ENCODE results near the gene NACAD.

The NACAD gene

DNA sequence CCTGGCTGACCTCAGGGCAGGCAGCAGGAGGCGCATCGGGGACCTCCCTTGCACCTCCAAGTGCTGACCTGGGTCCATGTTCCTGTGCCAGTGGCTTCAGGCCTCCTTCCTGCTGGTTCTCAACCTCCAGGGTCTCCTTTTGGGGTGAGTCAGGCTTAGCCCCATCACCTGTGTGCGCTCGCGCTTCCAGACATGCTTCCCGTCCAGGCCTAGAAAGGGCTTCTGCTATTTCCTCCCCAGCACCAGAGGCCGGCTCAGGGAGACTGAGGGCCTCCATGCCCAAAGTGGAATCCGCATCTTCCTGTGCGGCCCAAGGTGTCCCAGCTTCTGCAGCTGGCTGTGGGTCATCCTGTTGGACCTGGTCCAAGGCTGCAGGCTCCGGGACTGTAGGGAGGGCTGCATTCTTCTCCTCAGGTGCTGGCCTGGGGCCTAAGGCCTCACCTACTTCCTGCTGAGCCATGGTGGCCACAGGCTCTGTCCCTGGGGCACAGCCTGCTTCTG lies 5.9 kb downstream of the NACAD start:
- Histone ChIP-seq H3K4me1 (ENCODE audit: control insufficient read depth in 5 of 5, insufficient read depth in 5 of 5, low read length in 5 of 5) (peaks cover 0 to 26% (median 10%) of the 10 kb centered on the region in 5 donors), H3K4me3 (ENCODE audit: low read depth in 1 of 5, low read length in 5 of 5) (no peak overlapping the region), H3K36me3 (ENCODE audit: control insufficient read depth in 5 of 5, insufficient read depth in 5 of 5, low read length in 5 of 5) (peaks cover 0 to 6% (median 2%) of the 10 kb centered on the region in 5 donors), H3K27me3 (ENCODE audit: control insufficient read depth in 5 of 5, insufficient read depth in 4 of 5, low read length in 5 of 5) (no peaks in the 10 kb centered on the region), H3K9ac (ENCODE audit: low read length in 5 of 5) (peak overlapping the region in 1 of 5 donors; percentile 19), H3K27ac (ENCODE audit: low read depth, low read length) (no peak overlapping the region), H3K9me3 (ENCODE audit: control insufficient read depth in 5 of 5, low read length in 5 of 5) (no peaks in the 10 kb centered on the region)

DNA sequence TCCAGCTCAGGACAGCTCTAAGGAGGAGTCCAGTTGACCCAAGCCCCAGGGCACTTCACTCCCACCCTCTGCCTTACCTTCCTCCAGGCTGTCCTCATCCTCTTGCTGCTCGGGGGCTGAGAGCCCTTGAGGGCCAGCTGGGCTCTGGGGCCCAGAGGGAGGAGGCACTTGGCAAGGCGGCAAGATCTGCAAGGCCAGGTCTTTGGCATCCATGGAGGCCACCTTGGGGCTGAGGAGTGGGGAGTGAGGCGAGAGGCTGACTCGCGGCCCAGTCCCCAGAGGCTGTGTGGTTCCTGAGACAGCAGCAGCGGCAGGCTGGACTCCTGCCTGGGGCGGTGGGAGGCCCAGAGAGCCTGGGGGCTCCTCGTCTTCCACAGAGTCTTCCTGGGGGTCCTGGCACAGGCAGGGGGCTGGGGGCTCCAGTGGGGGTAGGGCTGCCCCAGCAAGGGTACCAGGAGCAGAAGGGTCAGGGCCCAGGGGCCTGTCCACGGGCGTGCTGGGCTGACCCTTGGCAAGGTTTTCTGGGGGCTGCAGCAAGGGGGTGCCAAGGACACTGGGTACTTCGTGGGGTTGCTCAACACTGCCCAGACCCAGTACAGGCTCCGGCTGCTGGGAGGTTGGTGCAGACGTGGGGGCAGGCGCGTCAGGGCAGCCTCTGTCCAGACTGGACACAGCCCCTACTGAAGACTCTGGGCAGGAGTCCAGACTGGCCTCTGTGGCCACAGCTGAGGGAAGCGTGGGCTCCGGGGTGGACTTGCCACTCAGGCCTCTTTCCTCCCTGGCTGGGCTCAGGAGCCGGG lies 6.5 kb downstream of the NACAD start:
- Histone ChIP-seq H3K4me1 (ENCODE audit: control insufficient read depth in 5 of 5, insufficient read depth in 5 of 5, low read length in 5 of 5) (peaks cover 0 to 23% (median 10%) of the 10 kb centered on the region in 5 donors), H3K27me3 (ENCODE audit: control insufficient read depth in 5 of 5, insufficient read depth in 4 of 5, low read length in 5 of 5) (no peaks in the 10 kb centered on the region), H3K9me3 (ENCODE audit: control insufficient read depth in 5 of 5, low read length in 5 of 5) (no peaks in the 10 kb centered on the region), H3K4me3 (ENCODE audit: low read depth in 1 of 5, low read length in 5 of 5) (no peak overlapping the region), H3K27ac (ENCODE audit: low read depth, low read length) (no peak overlapping the region), H3K36me3 (ENCODE audit: control insufficient read depth in 5 of 5, insufficient read depth in 5 of 5, low read length in 5 of 5) (peaks cover 0 to 12% (median 6%) of the 10 kb centered on the region in 5 donors), H3K9ac (ENCODE audit: low read length in 5 of 5) (peak overlapping the region in 1 of 5 donors; percentile 19)

DNA sequence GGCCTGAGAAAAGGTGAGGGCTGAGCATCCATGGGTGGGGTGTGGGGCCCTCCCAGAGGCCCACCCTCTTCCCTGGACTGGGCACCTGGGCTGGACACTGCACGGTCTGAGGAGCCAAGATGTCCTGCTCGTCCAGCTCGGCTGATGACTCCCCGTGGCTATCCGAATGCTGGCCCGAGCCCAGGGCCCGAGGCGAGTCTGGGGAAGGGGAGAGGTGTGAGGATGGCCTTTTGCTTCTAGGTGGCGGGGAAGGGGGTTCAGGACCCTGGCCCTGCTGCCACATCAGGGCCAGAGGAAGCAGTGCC lies 7.1 kb downstream of the NACAD start:
- H3K9ac ChIP-seq (ENCODE audit: low read length in 5 of 5): no peak overlapping the region
- H3K27ac ChIP-seq (ENCODE audit: low read depth, low read length): no peak overlapping the region
- no peak overlapping the region for H3K4me3 ChIP-seq (ENCODE audit: low read depth in 1 of 5, low read length in 5 of 5)
- H3K27me3 ChIP-seq (ENCODE audit: control insufficient read depth in 5 of 5, insufficient read depth in 4 of 5, low read length in 5 of 5): no peaks in the 10 kb centered on the region
- peaks cover 0 to 18% (median 12%) of the 10 kb centered on the region in 5 donors for H3K36me3 ChIP-seq (ENCODE audit: control insufficient read depth in 5 of 5, insufficient read depth in 5 of 5, low read length in 5 of 5)
- H3K9me3 ChIP-seq (ENCODE audit: control insufficient read depth in 5 of 5, low read length in 5 of 5): no peaks in the 10 kb centered on the region
- H3K4me1 ChIP-seq (ENCODE audit: control insufficient read depth in 5 of 5, insufficient read depth in 5 of 5, low read length in 5 of 5): peaks cover 0 to 23% (median 10%) of the 10 kb centered on the region in 5 donors

DNA sequence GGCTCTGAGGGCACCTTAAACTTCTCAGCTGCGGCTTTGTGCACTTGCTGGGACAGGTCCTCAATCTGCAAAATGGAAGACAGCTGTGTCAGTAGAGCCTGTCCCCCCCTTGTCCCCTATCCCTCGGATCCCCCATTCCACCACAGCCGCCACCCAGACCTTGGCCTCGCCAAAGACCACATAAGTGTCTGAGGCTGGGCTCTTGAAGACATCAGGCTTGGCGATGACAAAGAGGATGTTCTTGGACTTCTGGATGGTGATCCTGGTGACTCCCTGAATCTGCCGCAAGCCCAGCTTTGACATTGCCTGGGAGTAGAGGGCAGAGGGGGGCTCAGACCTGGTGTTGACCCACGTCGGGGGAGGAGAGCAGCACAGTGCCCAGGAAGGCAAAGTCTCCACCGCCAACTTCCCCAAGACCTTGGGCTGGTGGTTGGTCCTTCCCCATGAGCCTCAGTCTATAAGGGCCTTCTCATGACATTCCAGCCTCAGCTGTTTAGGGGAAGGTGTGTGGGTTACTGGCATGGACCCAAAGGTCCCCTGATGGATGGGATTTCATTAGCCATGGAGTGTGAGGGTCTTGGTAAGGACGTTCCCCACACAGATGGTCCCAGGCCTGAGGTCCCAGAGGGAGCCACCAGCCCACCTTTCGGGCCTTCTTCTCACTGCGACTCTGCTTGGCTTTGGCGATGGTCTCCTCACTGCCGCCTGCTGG lies 7.7 kb downstream of the NACAD start:
- H3K9ac ChIP-seq (ENCODE audit: low read length in 5 of 5): no peak overlapping the region
- no peaks in the 10 kb centered on the region for H3K27me3 ChIP-seq (ENCODE audit: control insufficient read depth in 5 of 5, insufficient read depth in 4 of 5, low read length in 5 of 5)
- H3K36me3 ChIP-seq (ENCODE audit: control insufficient read depth in 5 of 5, insufficient read depth in 5 of 5, low read length in 5 of 5): peaks cover 0 to 24% (median 17%) of the 10 kb centered on the region in 5 donors
- no peaks in the 10 kb centered on the region for H3K9me3 ChIP-seq (ENCODE audit: control insufficient read depth in 5 of 5, low read length in 5 of 5)
- no peak overlapping the region for H3K4me3 ChIP-seq (ENCODE audit: low read depth in 1 of 5, low read length in 5 of 5)
- H3K27ac ChIP-seq (ENCODE audit: low read depth, low read length): no peak overlapping the region
- H3K4me1 ChIP-seq (ENCODE audit: control insufficient read depth in 5 of 5, insufficient read depth in 5 of 5, low read length in 5 of 5): peaks cover 0 to 23% (median 10%) of the 10 kb centered on the region in 5 donors

DNA sequence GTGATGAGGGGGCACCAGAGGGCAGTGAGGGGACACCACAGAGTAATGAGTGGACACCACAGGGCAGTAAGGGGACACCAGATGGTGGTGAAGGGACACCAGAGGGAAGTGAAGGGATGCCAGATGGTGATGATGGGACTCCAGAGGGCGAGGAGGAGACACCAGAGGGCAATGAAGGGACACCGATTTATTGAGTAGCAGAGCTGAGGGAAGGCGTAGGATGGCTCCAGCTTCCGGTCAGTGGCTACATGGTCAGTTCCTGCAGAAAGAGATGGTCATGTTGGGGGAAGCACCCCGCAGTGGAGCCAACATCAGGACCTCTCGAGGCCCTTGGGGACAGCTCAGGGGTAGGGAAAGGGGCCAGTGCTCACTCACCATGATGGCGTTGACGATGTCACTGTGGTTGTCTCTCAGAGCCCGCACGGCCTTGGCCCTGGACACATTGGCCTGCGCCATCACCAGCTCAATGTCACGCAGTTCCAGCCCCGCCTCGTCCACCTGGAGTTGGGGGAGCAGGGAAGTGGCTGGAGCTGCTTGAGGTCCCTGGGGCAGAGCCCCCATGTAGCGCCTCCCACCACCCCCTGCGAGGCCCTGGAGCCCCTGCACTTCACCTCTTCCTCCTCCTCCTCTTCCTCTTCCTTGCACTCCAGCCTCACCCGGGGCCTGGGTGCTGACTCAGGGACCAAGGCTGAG lies 8.4 kb downstream of the NACAD start:
- Histone ChIP-seq H3K9me3 (ENCODE audit: control insufficient read depth in 5 of 5, low read length in 5 of 5) (no peaks in the 10 kb centered on the region), H3K27ac (ENCODE audit: low read depth, low read length) (no peak overlapping the region), H3K9ac (ENCODE audit: low read length in 5 of 5) (no peak overlapping the region), H3K27me3 (ENCODE audit: control insufficient read depth in 5 of 5, insufficient read depth in 4 of 5, low read length in 5 of 5) (no peaks in the 10 kb centered on the region), H3K4me1 (ENCODE audit: control insufficient read depth in 5 of 5, insufficient read depth in 5 of 5, low read length in 5 of 5) (peaks cover 0 to 23% (median 10%) of the 10 kb centered on the region in 5 donors), H3K36me3 (ENCODE audit: control insufficient read depth in 5 of 5, insufficient read depth in 5 of 5, low read length in 5 of 5) (peaks cover 0 to 31% (median 24%) of the 10 kb centered on the region in 5 donors), H3K4me3 (ENCODE audit: low read depth in 1 of 5, low read length in 5 of 5) (no peak overlapping the region)

DNA sequence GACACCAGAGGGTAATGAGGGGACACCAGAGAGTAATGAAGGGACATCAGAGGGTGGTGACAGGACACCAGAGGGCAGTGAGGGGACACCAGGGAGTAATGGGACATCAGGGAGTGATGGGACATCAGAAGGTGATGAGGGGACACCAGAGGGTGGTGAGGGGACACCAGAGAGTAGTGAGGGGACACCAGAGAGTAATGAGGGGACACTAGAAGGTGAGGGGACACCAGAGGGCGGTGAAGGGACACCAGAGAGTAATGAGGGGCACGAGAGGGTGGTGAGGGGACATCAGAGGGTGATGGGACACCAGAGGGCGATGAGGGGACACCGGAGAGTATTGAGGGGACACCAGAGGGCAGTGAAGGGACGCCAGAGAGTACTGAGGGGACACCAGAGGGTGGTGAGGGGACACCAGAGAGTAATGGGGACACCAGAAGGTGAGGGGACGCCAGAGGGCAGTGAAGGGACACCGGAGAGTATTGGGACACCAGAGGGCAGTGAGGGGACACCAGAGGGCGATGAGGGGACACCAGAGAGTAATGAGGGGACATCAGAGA lies 10.6 kb downstream of the NACAD start:
- H3K36me3 ChIP-seq (ENCODE audit: control insufficient read depth in 5 of 5, insufficient read depth in 5 of 5, low read length in 5 of 5): peaks cover 0 to 53% (median 47%) of the 10 kb centered on the region in 5 donors
- H3K4me3 ChIP-seq (ENCODE audit: low read depth in 1 of 5, low read length in 5 of 5): no peak overlapping the region
- H3K27ac ChIP-seq (ENCODE audit: low read depth, low read length): no peak overlapping the region
- no peaks in the 10 kb centered on the region for H3K27me3 ChIP-seq (ENCODE audit: control insufficient read depth in 5 of 5, insufficient read depth in 4 of 5, low read length in 5 of 5)
- no peak overlapping the region for H3K9ac ChIP-seq (ENCODE audit: low read length in 5 of 5)
- no peaks in the 10 kb centered on the region for H3K9me3 ChIP-seq (ENCODE audit: control insufficient read depth in 5 of 5, low read length in 5 of 5)
- H3K4me1 ChIP-seq (ENCODE audit: control insufficient read depth in 5 of 5, insufficient read depth in 5 of 5, low read length in 5 of 5): peaks cover 0 to 19% (median 10%) of the 10 kb centered on the region in 5 donors

DNA sequence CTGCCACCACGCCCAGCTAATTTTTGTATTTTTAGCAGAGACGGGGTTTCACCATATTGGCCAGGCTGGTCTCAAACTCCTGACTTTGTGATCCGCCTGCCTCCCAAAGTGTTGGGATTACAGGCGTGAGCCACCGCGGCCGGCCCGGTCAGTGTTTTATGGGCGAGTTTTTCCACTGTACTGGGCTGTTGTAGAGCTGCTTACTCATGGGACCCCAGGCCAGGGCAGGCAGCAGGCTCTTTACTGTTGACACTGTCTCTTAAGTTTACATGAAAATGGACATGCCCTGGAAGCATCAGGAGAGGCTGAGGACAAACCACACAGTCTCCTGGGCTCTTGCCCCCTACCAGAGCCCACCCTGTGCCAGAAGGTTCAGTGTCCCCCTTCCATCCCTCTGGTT lies 11.2 kb downstream of the NACAD start:
- H3K27ac ChIP-seq (ENCODE audit: low read depth, low read length): no peak overlapping the region
- no peak overlapping the region for H3K4me3 ChIP-seq (ENCODE audit: low read depth in 1 of 5, low read length in 5 of 5)
- peaks cover 0 to 59% (median 53%) of the 10 kb centered on the region in 5 donors for H3K36me3 ChIP-seq (ENCODE audit: control insufficient read depth in 5 of 5, insufficient read depth in 5 of 5, low read length in 5 of 5)
- no peak overlapping the region for H3K9ac ChIP-seq (ENCODE audit: low read length in 5 of 5)
- no peaks in the 10 kb centered on the region for H3K27me3 ChIP-seq (ENCODE audit: control insufficient read depth in 5 of 5, insufficient read depth in 4 of 5, low read length in 5 of 5)
- H3K4me1 ChIP-seq (ENCODE audit: control insufficient read depth in 5 of 5, insufficient read depth in 5 of 5, low read length in 5 of 5): peaks cover 0 to 13% (median 5%) of the 10 kb centered on the region in 5 donors
- H3K9me3 ChIP-seq (ENCODE audit: control insufficient read depth in 5 of 5, low read length in 5 of 5): no peaks in the 10 kb centered on the region

DNA sequence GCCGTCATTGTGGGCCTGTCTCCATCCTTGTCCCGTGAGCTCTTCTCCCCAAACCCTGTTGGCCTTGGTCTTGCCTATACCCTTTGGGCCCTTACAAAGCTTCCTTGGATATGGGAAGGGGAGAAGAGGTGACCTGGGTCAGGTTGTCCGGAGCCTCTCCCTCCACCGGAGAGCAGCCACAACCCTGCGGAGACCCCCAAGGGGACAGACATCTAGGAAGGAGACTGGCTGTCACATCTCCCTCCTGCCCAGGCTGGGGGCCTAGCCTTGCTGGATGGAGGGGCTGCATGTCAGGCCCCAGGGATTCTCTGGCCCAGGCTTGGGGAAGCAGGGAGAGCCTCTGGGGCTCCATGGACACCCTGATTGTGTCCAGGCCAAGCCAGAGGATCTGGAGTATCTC lies 11.8 kb downstream of the NACAD start:
- H3K9me3 ChIP-seq (ENCODE audit: control insufficient read depth in 5 of 5, low read length in 5 of 5): no peaks in the 10 kb centered on the region
- no peaks in the 10 kb centered on the region for H3K27me3 ChIP-seq (ENCODE audit: control insufficient read depth in 5 of 5, insufficient read depth in 4 of 5, low read length in 5 of 5)
- H3K36me3 ChIP-seq (ENCODE audit: control insufficient read depth in 5 of 5, insufficient read depth in 5 of 5, low read length in 5 of 5): peaks cover 0 to 65% (median 59%) of the 10 kb centered on the region in 5 donors
- peaks cover 0 to 11% (median 0%) of the 10 kb centered on the region in 5 donors for H3K4me1 ChIP-seq (ENCODE audit: control insufficient read depth in 5 of 5, insufficient read depth in 5 of 5, low read length in 5 of 5)
- H3K9ac ChIP-seq (ENCODE audit: low read length in 5 of 5): no peak overlapping the region
- H3K27ac ChIP-seq (ENCODE audit: low read depth, low read length): no peak overlapping the region
- no peak overlapping the region for H3K4me3 ChIP-seq (ENCODE audit: low read depth in 1 of 5, low read length in 5 of 5)

DNA sequence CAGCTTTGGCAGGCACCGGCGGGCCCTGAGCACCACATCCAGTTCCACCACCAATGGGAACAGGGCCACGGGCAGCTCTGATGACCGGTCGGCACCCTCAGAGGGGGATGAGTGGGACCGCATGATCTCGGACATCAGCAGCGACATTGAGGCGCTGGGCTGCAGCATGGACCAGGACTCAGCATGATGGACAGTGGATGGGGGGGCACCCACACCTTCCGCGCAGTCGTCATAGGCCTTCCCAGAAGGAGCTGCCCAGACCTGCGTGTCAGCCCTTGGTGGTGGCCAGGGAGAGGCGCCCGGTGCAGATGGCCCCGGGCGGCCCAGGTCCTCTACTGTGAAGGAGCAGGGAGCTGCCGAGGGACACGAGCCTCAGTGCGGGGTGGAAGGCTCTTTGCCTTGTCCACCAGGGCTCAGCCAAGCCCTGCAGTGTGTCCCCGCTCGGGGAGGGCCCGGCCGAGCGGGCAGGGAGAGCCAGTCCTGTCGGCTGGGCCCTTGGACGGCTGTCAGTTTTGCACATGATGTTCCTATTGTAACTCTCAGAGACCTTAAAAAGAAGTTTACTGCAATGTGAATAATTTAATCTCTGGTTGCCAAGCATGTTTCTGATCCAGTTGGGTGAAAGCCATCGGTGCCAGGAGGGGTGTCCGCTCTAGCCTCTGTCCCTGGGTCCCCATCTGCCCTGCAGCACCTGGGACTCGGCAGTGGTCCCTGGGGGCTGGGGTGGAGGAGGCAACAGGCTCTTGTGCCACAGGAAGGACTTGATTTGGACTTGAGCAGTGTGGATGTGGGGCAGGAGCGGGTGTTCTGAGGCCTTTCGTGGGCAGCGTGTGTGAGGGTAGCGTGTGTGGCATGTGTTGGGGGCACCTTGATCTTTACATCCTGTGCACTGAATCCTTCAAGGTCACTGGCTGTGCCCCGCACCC lies 12.6 kb downstream of the NACAD start:
- H3K9me3 ChIP-seq (ENCODE audit: control insufficient read depth in 5 of 5, low read length in 5 of 5): no peaks in the 10 kb centered on the region
- no peaks in the 10 kb centered on the region for H3K27me3 ChIP-seq (ENCODE audit: control insufficient read depth in 5 of 5, insufficient read depth in 4 of 5, low read length in 5 of 5)
- H3K36me3 ChIP-seq (ENCODE audit: control insufficient read depth in 5 of 5, insufficient read depth in 5 of 5, low read length in 5 of 5): peaks cover 0 to 73% (median 67%) of the 10 kb centered on the region in 5 donors
- H3K4me3 ChIP-seq (ENCODE audit: low read depth in 1 of 5, low read length in 5 of 5): no peak overlapping the region
- H3K27ac ChIP-seq (ENCODE audit: low read depth, low read length): no peak overlapping the region
- H3K9ac ChIP-seq (ENCODE audit: low read length in 5 of 5): no peak overlapping the region
- peaks cover 0 to 9% (median 0%) of the 10 kb centered on the region in 5 donors for H3K4me1 ChIP-seq (ENCODE audit: control insufficient read depth in 5 of 5, insufficient read depth in 5 of 5, low read length in 5 of 5)
